ENCODE data around the gene UNC13C.
"Not testable (repeated sequence)": the region's sequence is repeated elsewhere in the genome, so short reads cannot be mapped to it uniquely, and the experiment has no call there.

The UNC13C gene

GRCh38 chr15:53978253-53978906, at the start of gene UNC13C:
Gene UNC13C, plus strand, starts transcription at chr15:53978441. Its CDS starts 34,463 bp downstream, at chr15:54012904.
- DNase-seq (ENCODE audit: low spot score), result no peak

- DNase-seq (ENCODE audit: low spot score), result no peak
These were observed 42.1 kb upstream of the UNC13C start for GRCh38 chr15:53936137-53936536.

GRCh38 chr15:53937632-53938031, 40.6 kb upstream of the UNC13C start:
- not testable (repeated sequence) for DNase-seq (ENCODE audit: low spot score)

GRCh38 chr15:53950572-53950971, 27.7 kb upstream of the UNC13C start:
- no peak for DNase-seq (ENCODE audit: low spot score)

GRCh38 chr15:53955396-53955795, 22.8 kb upstream of the UNC13C start:
- no peak for DNase-seq (ENCODE audit: low spot score)

GRCh38 chr15:53962646-53963561, 15.3 kb upstream of the UNC13C start:
- DNase-seq (ENCODE audit: low spot score), result no peak

- no peak for DNase-seq (ENCODE audit: low spot score)
These were observed 14.4 kb upstream of the UNC13C start for GRCh38 chr15:53963801-53964200.

- DNase-seq (ENCODE audit: low spot score), result no peak
These were observed 4.1 kb upstream of the UNC13C start for GRCh38 chr15:53974121-53974520.

- DNase-seq (ENCODE audit: low spot score), result no peak
These were observed 3.4 kb upstream of the UNC13C start for GRCh38 chr15:53974813-53975212.

GRCh38 chr15:53976844-53977392, 1.3 kb upstream of the UNC13C start:
- no peak for DNase-seq (ENCODE audit: low spot score)

- no peak for DNase-seq (ENCODE audit: low spot score)
These were observed 979 bp downstream of the UNC13C start for GRCh38 chr15:53979051-53979788.

- DNase-seq (ENCODE audit: low spot score), result no peak
These were observed 1.8 kb downstream of the UNC13C start for GRCh38 chr15:53980021-53980420.

- no peak for DNase-seq (ENCODE audit: low spot score)
These were observed 3.9 kb downstream of the UNC13C start for GRCh38 chr15:53982071-53982680.

GRCh38 chr15:53982876-53983275, 4.6 kb downstream of the UNC13C start:
- DNase-seq (ENCODE audit: low spot score), result no peak

GRCh38 chr15:53984221-53984620, 6.0 kb downstream of the UNC13C start:
- no peak for DNase-seq (ENCODE audit: low spot score)

- no peak for DNase-seq (ENCODE audit: low spot score)
These were observed 7.3 kb downstream of the UNC13C start for GRCh38 chr15:53985562-53985961.

GRCh38 chr15:53987480-53987879, 9.2 kb downstream of the UNC13C start:
- DNase-seq (ENCODE audit: low spot score), result no peak

GRCh38 chr15:54007256-54007655, 29.0 kb downstream of the UNC13C start:
- no peak for DNase-seq (ENCODE audit: low spot score)

GRCh38 chr15:54011656-54012055, 33.4 kb downstream of the UNC13C start:
- no peak for DNase-seq (ENCODE audit: low spot score)

GRCh38 chr15:54014067-54014655, 35.9 kb downstream of the UNC13C start:
- DNase-seq (ENCODE audit: low spot score), result no peak

- no peak for DNase-seq (ENCODE audit: low spot score)
These were observed 39.0 kb downstream of the UNC13C start for GRCh38 chr15:54017251-54017650.

All from hematopoietic multipotent progenitor cell treated with erythropoietin and hydrocortisone succinate and interleukin-3 and kit ligand, for 15 days (in vitro differentiated cells).